Body of pancreas (tissue), 4 donors: ENCODE results near the gene CRACDL.
"Not testable (repeated sequence)": the region's sequence is repeated elsewhere in the genome, so short reads cannot be mapped to it uniquely, and the experiment has no call there.

ENCODE experiments used
- POLR2A ChIP-seq, 3 donors: fragments of 450-650 bp; IDR thresholded peaks; one replicate each; pipeline ENCODE4 v1.6.1; 2016; ENCODE audit warnings: antibody characterized with exemption in 3 of 3, mild to moderate bottlenecking in 2 of 3
- TF ChIP-seq, protein P1 (sequence below), 7 experiments: fragments of 450-650 bp in 4 of 7; fragments of 200-600 bp in 3 of 7; sonication (generic) in 3 of 7; IDR thresholded peaks; one replicate each; pipeline ENCODE4 v1.5.1; 2016 to 2019; ENCODE audit warnings: antibody characterized with exemption in 7 of 7

- not testable (repeated sequence) for TF ChIP-seq POLR2A (IDR thresholded peaks at IDR 0.05)
- TF ChIP-seq, protein P1, sequence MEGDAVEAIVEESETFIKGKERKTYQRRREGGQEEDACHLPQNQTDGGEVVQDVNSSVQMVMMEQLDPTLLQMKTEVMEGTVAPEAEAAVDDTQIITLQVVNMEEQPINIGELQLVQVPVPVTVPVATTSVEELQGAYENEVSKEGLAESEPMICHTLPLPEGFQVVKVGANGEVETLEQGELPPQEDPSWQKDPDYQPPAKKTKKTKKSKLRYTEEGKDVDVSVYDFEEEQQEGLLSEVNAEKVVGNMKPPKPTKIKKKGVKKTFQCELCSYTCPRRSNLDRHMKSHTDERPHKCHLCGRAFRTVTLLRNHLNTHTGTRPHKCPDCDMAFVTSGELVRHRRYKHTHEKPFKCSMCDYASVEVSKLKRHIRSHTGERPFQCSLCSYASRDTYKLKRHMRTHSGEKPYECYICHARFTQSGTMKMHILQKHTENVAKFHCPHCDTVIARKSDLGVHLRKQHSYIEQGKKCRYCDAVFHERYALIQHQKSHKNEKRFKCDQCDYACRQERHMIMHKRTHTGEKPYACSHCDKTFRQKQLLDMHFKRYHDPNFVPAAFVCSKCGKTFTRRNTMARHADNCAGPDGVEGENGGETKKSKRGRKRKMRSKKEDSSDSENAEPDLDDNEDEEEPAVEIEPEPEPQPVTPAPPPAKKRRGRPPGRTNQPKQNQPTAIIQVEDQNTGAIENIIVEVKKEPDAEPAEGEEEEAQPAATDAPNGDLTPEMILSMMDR (IDR thresholded peaks at IDR 0.05), result not testable (repeated sequence)
Measured at GRCh38 chr2:98899703-98900078, 36.3 kb downstream of the CRACDL start.
